HFFc6 (cell line): ENCODE results near the gene WDR86. TPM values are rescaled to one million over a fixed set of nuclear protein-coding genes. Genes with fewer than 3 reads are reported as not detected.

Source experiments
- DNase-seq: peaks from one replicate; pipeline ENCODE4 v3.0.0-alpha.2; 2018
- H3K27ac Mint-ChIP-seq: 2 replicates; pipeline ENCODE4 v1.8.0; 2020; ENCODE audit warnings: mild to moderate bottlenecking, mixed read lengths
- H3K27me3 Mint-ChIP-seq: 2 replicates; pipeline ENCODE4 v1.8.0; 2021; ENCODE audit warnings: mild to moderate bottlenecking, moderate library complexity, mixed read lengths; ENCODE audit not compliant: insufficient read depth
- H3K36me3 Mint-ChIP-seq: 2 replicates; pipeline ENCODE4 v1.8.0; 2021; ENCODE audit warnings: low read depth, mixed read lengths
- H3K4me1 Mint-ChIP-seq: 2 replicates; pipeline ENCODE4 v1.8.0; 2020; ENCODE audit warnings: low read depth, mixed read lengths
- H3K4me3 Mint-ChIP-seq: 2 replicates; pipeline ENCODE4 v1.8.0; 2020; ENCODE audit warnings: mild to moderate bottlenecking, moderate library complexity, mixed read lengths
- H3K9me3 Mint-ChIP-seq: 2 replicates; pipeline ENCODE4 v1.8.0; 2020; ENCODE audit warnings: mild to moderate bottlenecking, mixed read lengths
- CTCF ChIP-seq: fragments of 200-600 bp; sonication (generic); IDR thresholded peaks from 2 replicates; pipeline ENCODE4 v1.5.0; 2021; ENCODE audit warnings: antibody characterized with exemption, mild to moderate bottlenecking
- total RNA-seq, 6 experiments: library from RNA; stranded (reverse); fragmentation: NEBNext Ultra II Directional; extraction: Animal tissue kit (Norgen Biotek cat#: 25700); gene quantifications; 2 replicates in 1 of 6; 3 replicates in 5 of 6; pipeline ENCODE4 v1.2.3, GENCODE V29; 2021

The WDR86 gene
- total RNA-seq, 6 experiments from 2014 or later: not detected

- no peak for DNase-seq
- H3K27me3 Mint-ChIP-seq: peaks cover 35% of the 10 kb centered on the region
- H3K4me1 Mint-ChIP-seq: no peaks in the 10 kb centered on the region
- H3K4me3 Mint-ChIP-seq: no peak overlapping the region
- no peak overlapping the region for H3K27ac Mint-ChIP-seq
- no peaks in the 10 kb centered on the region for H3K36me3 Mint-ChIP-seq
- no peaks in the 10 kb centered on the region; the same call in 1 of the 2 replicates for H3K9me3 Mint-ChIP-seq
- no peak for TF ChIP-seq CTCF
Observed at GRCh38 chr7:151392002-151392401, 17.8 kb downstream of the WDR86 start.

- Mint-ChIP-seq H3K27me3 (peaks cover 40% of the 10 kb centered on the region), H3K9me3 (no peaks in the 10 kb centered on the region), H3K4me3 (no peak overlapping the region), H3K4me1 (no peaks in the 10 kb centered on the region), H3K27ac (no peak overlapping the region), H3K36me3 (no peaks in the 10 kb centered on the region)
- no peak for DNase-seq
- no peak for TF ChIP-seq CTCF
Observed at GRCh38 chr7:151391358-151391730, 18.5 kb downstream of the WDR86 start.

DNA sequence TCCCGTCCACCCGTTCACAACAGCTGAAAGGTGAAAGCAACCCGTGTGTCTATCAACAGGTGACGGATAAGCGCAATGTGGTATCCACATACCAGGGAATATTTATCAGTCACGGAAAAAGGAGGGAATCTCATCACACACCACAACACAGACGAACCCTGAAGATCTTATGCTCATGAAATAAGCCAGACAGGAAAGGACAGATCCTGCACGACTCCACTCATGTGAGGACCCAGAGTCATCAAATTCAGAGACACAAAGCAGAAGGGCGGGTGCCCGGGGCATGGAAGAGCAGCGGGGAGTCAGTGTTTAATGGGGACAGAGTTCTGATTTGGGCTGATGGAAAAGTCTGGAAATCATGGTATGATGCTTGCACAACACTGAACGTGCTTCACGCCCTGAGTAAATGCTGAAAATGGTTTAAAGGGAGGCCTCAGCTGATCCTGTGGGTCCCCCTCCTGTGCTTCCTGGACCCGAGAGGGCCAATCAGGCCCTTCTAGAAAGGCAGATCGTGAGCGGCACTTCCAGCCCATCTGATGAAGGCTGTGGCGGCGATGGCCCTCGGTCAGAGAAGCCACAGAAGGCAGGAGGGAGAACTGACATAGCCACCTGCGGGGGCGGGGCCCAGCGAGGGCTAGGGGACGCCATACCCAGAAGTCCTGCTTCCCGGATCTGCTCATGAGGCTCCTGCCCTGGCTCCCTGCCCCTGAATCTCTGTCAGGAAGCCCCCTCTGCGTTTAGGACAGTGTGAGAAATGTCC lies 19.1 kb downstream of the WDR86 start:
- no peaks in the 10 kb centered on the region for H3K4me1 Mint-ChIP-seq
- no peaks in the 10 kb centered on the region for H3K36me3 Mint-ChIP-seq
- H3K27ac Mint-ChIP-seq: no peak overlapping the region
- H3K27me3 Mint-ChIP-seq: peaks cover 45% of the 10 kb centered on the region
- no peak overlapping the region for H3K4me3 Mint-ChIP-seq
- DNase-seq: no peak
- TF ChIP-seq CTCF: no peak
- no peaks in the 10 kb centered on the region for H3K9me3 Mint-ChIP-seq

DNA sequence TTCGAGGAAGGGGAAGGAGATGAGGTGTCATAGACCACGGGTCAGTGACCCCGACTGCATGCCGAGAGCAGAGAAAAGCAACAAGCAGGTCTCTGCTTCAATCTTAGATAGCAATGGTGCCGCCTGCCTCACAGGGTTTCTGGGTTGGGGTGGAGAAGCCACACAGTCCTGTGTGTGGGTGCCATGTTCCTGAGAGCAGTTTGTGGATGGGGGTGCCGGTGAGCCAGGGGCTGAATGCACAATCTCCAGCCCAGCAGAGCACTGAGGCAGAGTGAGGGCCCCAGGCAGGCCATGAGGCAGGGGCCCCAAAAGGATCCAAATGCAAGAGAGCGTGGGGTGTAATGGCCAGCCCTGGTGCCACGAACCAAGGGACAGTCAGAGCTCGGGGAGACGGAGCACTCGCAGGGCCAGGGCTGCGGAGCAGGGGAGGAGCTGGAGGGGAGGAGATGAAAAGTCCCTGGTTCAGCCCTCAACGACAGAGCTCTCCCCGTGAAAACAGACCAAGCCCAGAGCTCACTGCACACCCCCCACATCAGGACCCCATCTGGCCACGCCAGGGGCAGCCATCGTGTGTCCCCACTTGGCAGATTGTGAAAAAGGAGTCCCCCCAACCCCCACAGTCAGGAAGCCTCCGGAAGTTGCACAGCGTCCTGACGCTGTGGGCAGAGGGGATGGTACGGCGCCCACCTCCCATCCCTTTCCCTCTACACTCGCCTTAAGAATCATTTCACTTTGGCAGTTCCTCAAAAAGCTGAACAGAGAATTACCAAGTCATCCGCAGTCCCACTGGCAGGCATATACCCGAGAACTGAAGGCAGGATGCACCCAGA lies 19.9 kb downstream of the WDR86 start:
- no peaks in the 10 kb centered on the region for H3K9me3 Mint-ChIP-seq
- no peak for DNase-seq
- H3K27ac Mint-ChIP-seq: no peak overlapping the region
- TF ChIP-seq CTCF: no peak
- no peak overlapping the region for H3K4me3 Mint-ChIP-seq
- H3K27me3 Mint-ChIP-seq: peaks cover 44% of the 10 kb centered on the region
- no peaks in the 10 kb centered on the region for H3K36me3 Mint-ChIP-seq
- no peaks in the 10 kb centered on the region for H3K4me1 Mint-ChIP-seq

DNA sequence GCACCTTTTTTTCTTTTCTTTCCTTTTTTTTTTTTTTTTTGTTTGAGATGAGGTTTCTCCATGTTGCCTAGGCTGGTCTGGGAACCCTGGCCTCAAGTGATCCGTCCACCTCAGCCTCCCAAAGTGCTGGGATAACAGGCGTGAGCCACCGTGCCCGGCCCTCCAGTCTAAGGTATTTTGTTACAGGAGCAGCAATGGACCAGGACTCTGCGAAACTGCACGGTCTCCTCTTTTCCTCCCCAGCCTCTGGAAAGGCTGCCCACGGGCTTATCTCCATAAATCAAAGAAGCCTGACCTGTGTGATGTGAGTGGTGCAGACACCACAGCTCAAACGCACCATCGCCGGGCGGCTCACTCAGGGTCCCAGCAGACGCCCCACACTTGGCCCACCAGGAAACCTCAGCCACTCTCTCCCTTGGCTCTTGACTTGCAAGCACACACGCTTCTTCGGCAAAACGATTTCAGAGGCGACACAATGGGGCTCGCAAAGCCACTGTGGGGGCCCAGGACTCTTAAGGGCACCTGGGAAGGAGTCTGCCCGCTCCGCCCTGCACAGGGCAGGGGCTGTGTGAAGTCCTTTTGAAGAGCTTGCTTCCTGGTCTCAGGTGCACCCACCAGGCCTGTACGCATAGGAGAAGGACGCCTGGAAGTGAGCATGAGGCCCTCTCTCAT lies 20.6 kb downstream of the WDR86 start:
- H3K27me3 Mint-ChIP-seq: peaks cover 48% of the 10 kb centered on the region
- no peak overlapping the region for H3K27ac Mint-ChIP-seq
- H3K4me3 Mint-ChIP-seq: no peak overlapping the region
- H3K36me3 Mint-ChIP-seq: no peaks in the 10 kb centered on the region
- no peaks in the 10 kb centered on the region for H3K4me1 Mint-ChIP-seq
- H3K9me3 Mint-ChIP-seq: no peaks in the 10 kb centered on the region
- DNase-seq: no peak
- no peak for TF ChIP-seq CTCF
